Astrocyte (in vitro differentiated cells and primary cell): ENCODE data around the gene ZCCHC18. TPM values are rescaled to one million over a fixed set of nuclear protein-coding genes. Genes with fewer than 3 reads are reported as not detected.

ENCODE experiments used
- DNase-seq: peaks from one replicate; pipeline ENCODE4 v3.0.0-alpha.2; 2010; ENCODE audit warnings: low read depth
- FAIRE-seq: peaks from 2 replicates; lab custom pipeline; 2011; peaks lifted over from hg19 to GRCh38; lab: Jason Lieb, UNC
- H2AFZ ChIP-seq: 2 replicates; pipeline ENCODE4 v1.6.0; 2012; ENCODE audit warnings: low read depth, low read length, inconsistent platforms
- H3K27ac ChIP-seq: 2 replicates; pipeline ENCODE4 v1.5.1; 2011; ENCODE audit warnings: low read depth, low read length, inconsistent platforms
- H3K27me3 ChIP-seq: 2 replicates; pipeline ENCODE4 v1.6.0; 2011; ENCODE audit warnings: low read length, inconsistent platforms; ENCODE audit not compliant: insufficient read depth
- H3K36me3 ChIP-seq: 2 replicates; pipeline ENCODE4 v1.5.1; 2011; ENCODE audit warnings: low read length, inconsistent platforms; ENCODE audit not compliant: insufficient read depth
- H3K4me1 ChIP-seq: 2 replicates; pipeline ENCODE4 v1.5.1; 2011; ENCODE audit warnings: low read length, inconsistent platforms; ENCODE audit not compliant: insufficient read depth
- H3K4me2 ChIP-seq: 2 replicates; pipeline ENCODE4 v1.6.0; 2012; ENCODE audit warnings: low read length, inconsistent platforms
- H3K4me3 ChIP-seq: 2 replicates; pipeline ENCODE4 v1.5.1; 2011; ENCODE audit warnings: low read depth, mild to moderate bottlenecking, low read length, inconsistent platforms; ENCODE audit not compliant: insufficient read depth
- H3K79me2 ChIP-seq: 2 replicates; pipeline ENCODE4 v1.6.0; 2012; ENCODE audit warnings: mild to moderate bottlenecking, low read length, inconsistent platforms; ENCODE audit not compliant: insufficient read depth
- H3K9ac ChIP-seq: 2 replicates; pipeline ENCODE4 v1.6.0; 2012; ENCODE audit warnings: mild to moderate bottlenecking, low read length, inconsistent platforms
- H3K9me3 ChIP-seq: 2 replicates; pipeline ENCODE4 v1.5.1; 2012; ENCODE audit warnings: low read depth, mild to moderate bottlenecking, low read length, inconsistent platforms; ENCODE audit not compliant: insufficient read depth
- H4K20me1 ChIP-seq: 2 replicates; pipeline ENCODE4 v1.6.0; 2012; ENCODE audit warnings: low read length, inconsistent platforms; ENCODE audit not compliant: insufficient read depth
- H3K27ac Mint-ChIP-seq: one replicate; pipeline ENCODE4 v1.8.0; 2021; ENCODE audit warnings: mild to moderate bottlenecking, mixed read lengths; ENCODE audit not compliant: unreplicated experiment
- H3K27me3 Mint-ChIP-seq: one replicate; pipeline ENCODE4 v1.8.0; 2021; ENCODE audit warnings: low read depth, mixed read lengths; ENCODE audit not compliant: unreplicated experiment
- H3K36me3 Mint-ChIP-seq: one replicate; pipeline ENCODE4 v1.8.0; 2021; ENCODE audit warnings: low read depth, mixed read lengths; ENCODE audit not compliant: unreplicated experiment
- H3K4me1 Mint-ChIP-seq: one replicate; pipeline ENCODE4 v1.8.0; 2021; ENCODE audit warnings: low read depth, mixed read lengths; ENCODE audit not compliant: unreplicated experiment
- H3K4me3 Mint-ChIP-seq: one replicate; pipeline ENCODE4 v1.8.0; 2021; ENCODE audit warnings: mild to moderate bottlenecking, moderate library complexity, mixed read lengths; ENCODE audit not compliant: unreplicated experiment
- H3K9me3 Mint-ChIP-seq: one replicate; pipeline ENCODE4 v1.8.0; 2021; ENCODE audit warnings: mild to moderate bottlenecking, mixed read lengths; ENCODE audit not compliant: unreplicated experiment
- CTCF ChIP-seq: IDR thresholded peaks from 2 replicates; pipeline ENCODE4 v1.5.1; 2011; ENCODE audit warnings: low read depth, mild to moderate bottlenecking, inconsistent platforms, low read length, moderate library complexity; ENCODE audit not compliant: insufficient read depth
- EZH2 ChIP-seq: IDR thresholded peaks from 2 replicates; pipeline ENCODE4 v1.6.1; 2012; ENCODE audit warnings: mild to moderate bottlenecking, low read length, inconsistent platforms; ENCODE audit not compliant: insufficient read depth
- total RNA-seq: library from RNA; stranded (reverse); gene quantifications from 2 replicates; pipeline ENCODE4 v1.2.1, GENCODE V29; 2021

The ZCCHC18 gene
- total RNA-seq, 1 donor from 2014 or later: 0.98 TPM

GRCh38 chrX:104141087-104141760 lies 28.9 kb downstream of the ZCCHC18 start:
- no peak overlapping the region for H3K4me3 Mint-ChIP-seq
- Histone ChIP-seq H3K36me3 (no peaks in the 10 kb centered on the region), H3K27me3 (no peaks in the 10 kb centered on the region), H3K4me2 (no peak overlapping the region), H3K4me3 (no peak overlapping the region), H3K4me1 (no peaks in the 10 kb centered on the region), H2AFZ (no peak overlapping the region), H3K9me3 (no peaks in the 10 kb centered on the region), H3K79me2 (no peaks in the 10 kb centered on the region), H3K9ac (no peak overlapping the region), H3K27ac (no peak overlapping the region), H4K20me1 (no peaks in the 10 kb centered on the region)
- H3K27me3 Mint-ChIP-seq: peaks cover 2% of the 10 kb centered on the region
- no peak for TF ChIP-seq CTCF
- TF ChIP-seq EZH2: no peak
- no peak overlapping the region for H3K27ac Mint-ChIP-seq
- DNase-seq (no peak), FAIRE-seq (peak; percentile 80)
- H3K9me3 Mint-ChIP-seq: no peaks in the 10 kb centered on the region
- H3K4me1 Mint-ChIP-seq: peaks cover 2% of the 10 kb centered on the region
- no peaks in the 10 kb centered on the region for H3K36me3 Mint-ChIP-seq

- no peaks in the 10 kb centered on the region for H4K20me1 ChIP-seq
- H3K27ac Mint-ChIP-seq: no peak overlapping the region
- H3K9me3 ChIP-seq: no peaks in the 10 kb centered on the region
- no peak for FAIRE-seq
- TF ChIP-seq EZH2 (no peak), CTCF (no peak)
- no peaks in the 10 kb centered on the region for H3K4me1 Mint-ChIP-seq
- H3K27me3 ChIP-seq: no peaks in the 10 kb centered on the region
- H3K36me3 ChIP-seq: no peaks in the 10 kb centered on the region
- no peaks in the 10 kb centered on the region for H3K27me3 Mint-ChIP-seq
- no peaks in the 10 kb centered on the region for H3K4me1 ChIP-seq
- no peak for DNase-seq
- H3K79me2 ChIP-seq: peaks cover 34% of the 10 kb centered on the region
- no peak overlapping the region for H3K9ac ChIP-seq
- H3K4me2 ChIP-seq: no peak overlapping the region
- H3K4me3 ChIP-seq: no peak overlapping the region
- H3K9me3 Mint-ChIP-seq: no peaks in the 10 kb centered on the region
- H3K36me3 Mint-ChIP-seq: no peaks in the 10 kb centered on the region
- H3K27ac ChIP-seq: no peak overlapping the region
- no peak overlapping the region for H3K4me3 Mint-ChIP-seq
- no peak overlapping the region for H2AFZ ChIP-seq
These were observed 38.7 kb downstream of the ZCCHC18 start for GRCh38 chrX:104151037-104151436.
